Progenitor cell of endocrine pancreas (in vitro differentiated cells): Measurements from ENCODE around the gene RANBP3L. TPM values are rescaled to one million over a fixed set of nuclear protein-coding genes. Genes with fewer than 3 reads are reported as not detected.

Source experiments
- DNase-seq: peaks from one replicate; pipeline ENCODE4 v3.0.0; 2021; ENCODE audit warnings: low spot score; ENCODE audit not compliant: unreplicated experiment
- H3K27ac Mint-ChIP-seq: 2 replicates; pipeline ENCODE4 v1.8.0; 2021; ENCODE audit warnings: mild to moderate bottlenecking, moderate library complexity, mixed read lengths
- H3K27me3 Mint-ChIP-seq: 2 replicates; pipeline ENCODE4 v1.8.0; 2021; ENCODE audit warnings: mixed read lengths
- H3K36me3 Mint-ChIP-seq: 2 replicates; pipeline ENCODE4 v1.8.0; 2022; ENCODE audit warnings: mixed read lengths; ENCODE audit not compliant: insufficient read depth
- H3K4me1 Mint-ChIP-seq: 2 replicates; pipeline ENCODE4 v1.8.0; 2021; ENCODE audit warnings: low read depth, mixed read lengths
- H3K4me3 Mint-ChIP-seq: 2 replicates; pipeline ENCODE4 v1.8.0; 2021; ENCODE audit warnings: low read depth, mild to moderate bottlenecking, moderate library complexity, mixed read lengths
- H3K9me3 Mint-ChIP-seq: 2 replicates; pipeline ENCODE4 v1.8.0; 2021; ENCODE audit warnings: low read depth, mixed read lengths
- total RNA-seq: library from RNA; stranded (reverse); gene quantifications from 2 replicates; pipeline ENCODE4 v1.2.1, GENCODE V29; 2021
- TF ChIP-seq, protein P1 (sequence below): fragments of 200-600 bp; sonication (generic); IDR thresholded peaks from one replicate; pipeline ENCODE4 v1.5.0; 2021; ENCODE audit warnings: antibody characterized with exemption, mild to moderate bottlenecking; ENCODE audit not compliant: unreplicated experiment

The RANBP3L gene
- total RNA-seq, 1 donor from 2014 or later, result not detected

DNA sequence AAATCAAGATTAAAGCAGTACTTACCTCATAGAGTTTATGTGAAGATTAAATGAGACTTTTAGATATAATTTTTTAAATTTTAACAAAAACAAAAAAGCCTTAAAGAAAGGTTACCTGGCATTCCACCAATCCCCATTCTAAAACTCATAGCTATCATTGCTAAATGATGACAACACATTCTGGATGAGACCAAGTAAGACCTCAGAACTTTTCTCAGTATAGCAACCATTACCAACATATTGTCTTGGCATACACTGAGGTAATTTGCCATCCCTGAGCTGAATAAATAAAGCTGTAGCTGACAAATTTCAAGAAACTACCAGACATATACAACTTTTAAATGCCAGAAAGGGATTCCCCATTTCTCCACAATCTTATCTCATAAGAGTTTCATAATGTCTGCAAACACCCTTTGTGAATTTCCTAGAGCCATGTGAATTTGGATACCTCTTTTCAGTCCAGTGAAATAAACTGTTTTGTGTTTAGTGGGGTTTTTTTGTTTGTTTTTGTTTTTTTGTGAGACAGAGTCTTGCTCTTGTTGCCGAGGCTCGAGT is 29.5 kb downstream of the RANBP3L start:
- no peaks in the 10 kb centered on the region for H3K4me1 Mint-ChIP-seq
- no peak overlapping the region for H3K4me3 Mint-ChIP-seq
- no peak overlapping the region for H3K27ac Mint-ChIP-seq
- DNase-seq, result no peak
- H3K36me3 Mint-ChIP-seq, result no peaks in the 10 kb centered on the region
- H3K27me3 Mint-ChIP-seq, result no peaks in the 10 kb centered on the region
- TF ChIP-seq, protein P1, sequence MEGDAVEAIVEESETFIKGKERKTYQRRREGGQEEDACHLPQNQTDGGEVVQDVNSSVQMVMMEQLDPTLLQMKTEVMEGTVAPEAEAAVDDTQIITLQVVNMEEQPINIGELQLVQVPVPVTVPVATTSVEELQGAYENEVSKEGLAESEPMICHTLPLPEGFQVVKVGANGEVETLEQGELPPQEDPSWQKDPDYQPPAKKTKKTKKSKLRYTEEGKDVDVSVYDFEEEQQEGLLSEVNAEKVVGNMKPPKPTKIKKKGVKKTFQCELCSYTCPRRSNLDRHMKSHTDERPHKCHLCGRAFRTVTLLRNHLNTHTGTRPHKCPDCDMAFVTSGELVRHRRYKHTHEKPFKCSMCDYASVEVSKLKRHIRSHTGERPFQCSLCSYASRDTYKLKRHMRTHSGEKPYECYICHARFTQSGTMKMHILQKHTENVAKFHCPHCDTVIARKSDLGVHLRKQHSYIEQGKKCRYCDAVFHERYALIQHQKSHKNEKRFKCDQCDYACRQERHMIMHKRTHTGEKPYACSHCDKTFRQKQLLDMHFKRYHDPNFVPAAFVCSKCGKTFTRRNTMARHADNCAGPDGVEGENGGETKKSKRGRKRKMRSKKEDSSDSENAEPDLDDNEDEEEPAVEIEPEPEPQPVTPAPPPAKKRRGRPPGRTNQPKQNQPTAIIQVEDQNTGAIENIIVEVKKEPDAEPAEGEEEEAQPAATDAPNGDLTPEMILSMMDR, result no peak
- H3K9me3 Mint-ChIP-seq, result no peaks in the 10 kb centered on the region

GRCh38 chr5:36270876-36271575 is 30.7 kb downstream of the RANBP3L start:
- Mint-ChIP-seq H3K36me3 (no peaks in the 10 kb centered on the region), H3K27me3 (no peaks in the 10 kb centered on the region)

GRCh38 chr5:36270175-36270574 is 31.5 kb downstream of the RANBP3L start:
- no peaks in the 10 kb centered on the region for H3K27me3 Mint-ChIP-seq
- H3K4me3 Mint-ChIP-seq, result no peak overlapping the region
- no peaks in the 10 kb centered on the region for H3K36me3 Mint-ChIP-seq
- H3K27ac Mint-ChIP-seq, result no peak overlapping the region
- TF ChIP-seq, protein P1, result no peak
- no peak for DNase-seq
- H3K9me3 Mint-ChIP-seq, result no peaks in the 10 kb centered on the region
- no peaks in the 10 kb centered on the region for H3K4me1 Mint-ChIP-seq

More at GRCh38 chr5:36270876-36271575, 30.7 kb downstream of the RANBP3L start:
- DNase-seq, result no peak
- no peak overlapping the region for H3K27ac Mint-ChIP-seq
- no peaks in the 10 kb centered on the region for H3K4me1 Mint-ChIP-seq
- H3K4me3 Mint-ChIP-seq, result no peak overlapping the region
- H3K9me3 Mint-ChIP-seq, result no peaks in the 10 kb centered on the region
- TF ChIP-seq, protein P1, result no peak

DNA sequence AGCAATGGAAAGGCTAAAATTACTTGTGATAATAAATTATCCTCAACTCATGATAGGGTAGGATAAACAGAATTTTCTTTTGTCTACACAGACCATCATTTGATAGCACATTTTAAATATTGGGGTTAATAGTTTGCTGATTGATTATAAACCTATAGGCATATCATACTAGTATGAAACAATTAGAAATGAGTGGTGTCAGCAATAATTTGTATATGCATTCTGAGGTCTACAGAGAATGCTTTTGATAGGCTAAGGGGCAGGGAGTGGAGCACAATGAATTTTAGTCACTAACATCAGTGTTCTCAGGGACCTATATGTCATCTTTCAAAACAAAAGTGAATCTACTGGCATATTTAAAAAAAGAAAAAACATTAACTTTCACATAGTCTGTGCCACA is 32.2 kb downstream of the RANBP3L start:
- Mint-ChIP-seq H3K36me3 (no peaks in the 10 kb centered on the region), H3K27ac (no peak overlapping the region), H3K4me3 (no peak overlapping the region), H3K27me3 (no peaks in the 10 kb centered on the region), H3K4me1 (no peaks in the 10 kb centered on the region), H3K9me3 (no peaks in the 10 kb centered on the region)
- TF ChIP-seq, protein P1, result no peak
- DNase-seq, result no peak

DNA sequence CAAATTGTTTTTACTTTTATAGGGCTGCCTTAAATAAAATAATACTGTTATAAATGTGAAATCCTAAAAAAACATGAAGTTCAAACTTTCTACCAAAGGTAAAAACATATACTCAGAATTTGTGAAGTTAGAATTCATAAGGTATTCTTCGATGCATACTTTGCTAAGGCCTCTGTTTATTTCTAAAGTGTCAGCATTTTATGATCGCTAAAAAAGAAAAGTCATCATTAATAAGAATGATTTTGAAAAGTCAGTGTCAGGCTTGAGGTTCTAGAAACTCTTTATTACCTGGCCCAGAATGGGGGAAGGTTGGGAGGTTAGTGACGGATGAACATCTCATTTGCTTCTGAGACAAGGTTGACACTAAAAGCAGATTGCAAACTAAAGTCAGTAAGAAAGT is 33.8 kb downstream of the RANBP3L start:
- H3K36me3 Mint-ChIP-seq, result no peaks in the 10 kb centered on the region
- H3K4me3 Mint-ChIP-seq, result no peak overlapping the region
- no peak for DNase-seq
- TF ChIP-seq, protein P1, result no peak
- no peaks in the 10 kb centered on the region for H3K9me3 Mint-ChIP-seq
- H3K27ac Mint-ChIP-seq, result no peak overlapping the region
- no peaks in the 10 kb centered on the region for H3K27me3 Mint-ChIP-seq
- H3K4me1 Mint-ChIP-seq, result no peaks in the 10 kb centered on the region
